Activated T-helper 17 cell treated with anti-CD3 and anti-CD28 coated beads, Interleukin-2, amount 50 U/mL, for 72 hours (primary cell): ENCODE measurements around the gene C12orf75. TPM values are rescaled to one million over a fixed set of nuclear protein-coding genes. Genes with fewer than 3 reads are reported as not detected.
"Not testable (repeated sequence)": the region's sequence is repeated elsewhere in the genome, so short reads cannot be mapped to it uniquely, and the experiment has no call there.

Experiments used
- ATAC-seq: fragments of 150-1000 bp; cut with Tn5 transposase; replicated peaks from 2 replicates; pipeline ENCODE4 v1.10.0; 2021; ENCODE audit warnings: mild to moderate bottlenecking, moderate library complexity
- H3K27ac Mint-ChIP-seq: one replicate; pipeline ENCODE4 v1.8.0; 2022; ENCODE audit warnings: mixed read lengths
- H3K27me3 Mint-ChIP-seq: one replicate; pipeline ENCODE4 v1.8.0; 2022; ENCODE audit warnings: mixed read lengths
- H3K36me3 Mint-ChIP-seq: one replicate; pipeline ENCODE4 v1.8.0; 2022; ENCODE audit warnings: low read depth, mild to moderate bottlenecking, mixed read lengths
- H3K4me1 Mint-ChIP-seq: one replicate; pipeline ENCODE4 v1.8.0; 2022; ENCODE audit warnings: mixed read lengths
- H3K4me3 Mint-ChIP-seq: one replicate; pipeline ENCODE4 v1.8.0; 2022; ENCODE audit warnings: mild to moderate bottlenecking, mixed read lengths
- H3K9me3 Mint-ChIP-seq: one replicate; pipeline ENCODE4 v1.8.0; 2022; ENCODE audit warnings: mixed read lengths
- total RNA-seq, 2 donors: library from RNA; stranded (reverse); gene quantifications; one replicate each; pipeline ENCODE4 v1.2.3, GENCODE V29; 2022

The C12orf75 gene
- total RNA-seq, 2 donors from 2014 or later, result 42.0 to 102 TPM

GRCh38 chr12:105396024-105396423, 65.5 kb downstream of the C12orf75 start:
- Mint-ChIP-seq H3K27ac (no peak overlapping the region), H3K9me3 (peaks cover 9% of the 10 kb centered on the region), H3K4me1 (no peaks in the 10 kb centered on the region), H3K4me3 (no peak overlapping the region), H3K27me3 (no peaks in the 10 kb centered on the region), H3K36me3 (no peaks in the 10 kb centered on the region)
- ATAC-seq, result no peak

- Mint-ChIP-seq H3K27me3 (no peaks in the 10 kb centered on the region), H3K4me1 (no peaks in the 10 kb centered on the region), H3K36me3 (no peaks in the 10 kb centered on the region), H3K27ac (no peak overlapping the region), H3K9me3 (peaks cover 9% of the 10 kb centered on the region), H3K4me3 (no peak overlapping the region)
- ATAC-seq, result no peak
These were observed 66.5 kb downstream of the C12orf75 start for GRCh38 chr12:105396983-105397382.

GRCh38 chr12:105398930-105399329, 68.4 kb downstream of the C12orf75 start:
- no peak for ATAC-seq
- no peaks in the 10 kb centered on the region for H3K27me3 Mint-ChIP-seq
- H3K36me3 Mint-ChIP-seq, result no peaks in the 10 kb centered on the region
- H3K27ac Mint-ChIP-seq, result no peak overlapping the region
- no peak overlapping the region for H3K4me3 Mint-ChIP-seq
- peaks cover 12% of the 10 kb centered on the region for H3K9me3 Mint-ChIP-seq
- H3K4me1 Mint-ChIP-seq, result no peaks in the 10 kb centered on the region

GRCh38 chr12:105399428-105400081, 69.1 kb downstream of the C12orf75 start:
- no peaks in the 10 kb centered on the region for H3K36me3 Mint-ChIP-seq
- H3K4me3 Mint-ChIP-seq, result no peak overlapping the region
- ATAC-seq, result no peak
- H3K9me3 Mint-ChIP-seq, result peaks cover 12% of the 10 kb centered on the region
- H3K4me1 Mint-ChIP-seq, result no peaks in the 10 kb centered on the region
- no peaks in the 10 kb centered on the region for H3K27me3 Mint-ChIP-seq
- no peak overlapping the region for H3K27ac Mint-ChIP-seq

- ATAC-seq, result no peak
- Mint-ChIP-seq H3K27me3 (no peaks in the 10 kb centered on the region), H3K27ac (no peak overlapping the region), H3K36me3 (no peaks in the 10 kb centered on the region), H3K4me1 (no peaks in the 10 kb centered on the region), H3K9me3 (peaks cover 12% of the 10 kb centered on the region), H3K4me3 (no peak overlapping the region)
These were observed 69.7 kb downstream of the C12orf75 start for GRCh38 chr12:105400227-105400626.

GRCh38 chr12:105401198-105401597, 70.7 kb downstream of the C12orf75 start:
- no peak overlapping the region for H3K27ac Mint-ChIP-seq
- H3K27me3 Mint-ChIP-seq, result no peaks in the 10 kb centered on the region
- no peak for ATAC-seq
- H3K9me3 Mint-ChIP-seq, result peaks cover 12% of the 10 kb centered on the region
- H3K4me3 Mint-ChIP-seq, result no peak overlapping the region
- no peaks in the 10 kb centered on the region for H3K4me1 Mint-ChIP-seq
- no peaks in the 10 kb centered on the region for H3K36me3 Mint-ChIP-seq

- Mint-ChIP-seq H3K27ac (no peak overlapping the region), H3K4me1 (no peaks in the 10 kb centered on the region), H3K27me3 (no peaks in the 10 kb centered on the region), H3K36me3 (no peaks in the 10 kb centered on the region), H3K9me3 (peaks cover 12% of the 10 kb centered on the region), H3K4me3 (no peak overlapping the region)
- ATAC-seq, result no peak
These were observed 71.9 kb downstream of the C12orf75 start for GRCh38 chr12:105402366-105402765.

- Mint-ChIP-seq H3K9me3 (peaks cover 10% of the 10 kb centered on the region), H3K4me1 (no peaks in the 10 kb centered on the region), H3K27me3 (no peaks in the 10 kb centered on the region), H3K36me3 (no peaks in the 10 kb centered on the region), H3K4me3 (no peak overlapping the region), H3K27ac (no peak overlapping the region)
- no peak for ATAC-seq
These were observed 72.6 kb downstream of the C12orf75 start for GRCh38 chr12:105403095-105403494.

- H3K27me3 Mint-ChIP-seq, H3K4me3 Mint-ChIP-seq: not testable (repeated sequence)
These were observed 73.6 kb downstream of the C12orf75 start for GRCh38 chr12:105404134-105404533.

GRCh38 chr12:105406497-105406896, 76.0 kb downstream of the C12orf75 start:
- H3K36me3 Mint-ChIP-seq, result no peaks in the 10 kb centered on the region
- no peak overlapping the region for H3K4me3 Mint-ChIP-seq
- H3K27me3 Mint-ChIP-seq, result no peaks in the 10 kb centered on the region
- peaks cover 6% of the 10 kb centered on the region for H3K4me1 Mint-ChIP-seq
- no peak overlapping the region for H3K27ac Mint-ChIP-seq
- no peak for ATAC-seq
- peaks cover 3% of the 10 kb centered on the region for H3K9me3 Mint-ChIP-seq

More at GRCh38 chr12:105404134-105404533, 73.6 kb downstream of the C12orf75 start:
- H3K27ac Mint-ChIP-seq, H3K9me3 Mint-ChIP-seq, H3K4me1 Mint-ChIP-seq, H3K36me3 Mint-ChIP-seq, ATAC-seq: not testable (repeated sequence)

- H3K27me3 Mint-ChIP-seq, result no peaks in the 10 kb centered on the region
- H3K36me3 Mint-ChIP-seq, result no peaks in the 10 kb centered on the region
- no peak overlapping the region for H3K4me3 Mint-ChIP-seq
- no peak overlapping the region for H3K27ac Mint-ChIP-seq
- H3K4me1 Mint-ChIP-seq, result peaks cover 6% of the 10 kb centered on the region
- no peaks in the 10 kb centered on the region for H3K9me3 Mint-ChIP-seq
- no peak for ATAC-seq
These were observed 78.8 kb downstream of the C12orf75 start for GRCh38 chr12:105409279-105409678.

- Mint-ChIP-seq H3K9me3 (no peaks in the 10 kb centered on the region), H3K36me3 (no peaks in the 10 kb centered on the region), H3K4me1 (peaks cover 6% of the 10 kb centered on the region), H3K27ac (peak overlapping the region; percentile 34), H3K4me3 (peak overlapping the region; percentile 57), H3K27me3 (no peaks in the 10 kb centered on the region)
- no peak for ATAC-seq
These were observed 79.4 kb downstream of the C12orf75 start for GRCh38 chr12:105409801-105410471.

- H3K27me3 Mint-ChIP-seq, result no peaks in the 10 kb centered on the region
- no peak for ATAC-seq
- no peak overlapping the region for H3K27ac Mint-ChIP-seq
- H3K36me3 Mint-ChIP-seq, result no peaks in the 10 kb centered on the region
- no peak overlapping the region for H3K4me3 Mint-ChIP-seq
- H3K4me1 Mint-ChIP-seq, result peaks cover 6% of the 10 kb centered on the region
- no peaks in the 10 kb centered on the region for H3K9me3 Mint-ChIP-seq
These were observed 83.5 kb downstream of the C12orf75 start for GRCh38 chr12:105413911-105414487.

- Mint-ChIP-seq H3K9me3 (no peaks in the 10 kb centered on the region), H3K27ac (no peak overlapping the region), H3K4me1 (no peaks in the 10 kb centered on the region), H3K36me3 (no peaks in the 10 kb centered on the region), H3K4me3 (no peak overlapping the region), H3K27me3 (no peaks in the 10 kb centered on the region)
- ATAC-seq, result no peak
These were observed 87.2 kb downstream of the C12orf75 start for GRCh38 chr12:105417732-105418131.

GRCh38 chr12:105418229-105418628, 87.7 kb downstream of the C12orf75 start:
- no peaks in the 10 kb centered on the region for H3K4me1 Mint-ChIP-seq
- H3K36me3 Mint-ChIP-seq, result no peaks in the 10 kb centered on the region
- H3K9me3 Mint-ChIP-seq, result no peaks in the 10 kb centered on the region
- H3K4me3 Mint-ChIP-seq, result no peak overlapping the region
- H3K27ac Mint-ChIP-seq, result no peak overlapping the region
- no peak for ATAC-seq
- H3K27me3 Mint-ChIP-seq, result no peaks in the 10 kb centered on the region
